Mesodermal cell (in vitro differentiated cells): ENCODE measurements around the gene CIB1.
"Not testable (repeated sequence)": the region's sequence is repeated elsewhere in the genome, so short reads cannot be mapped to it uniquely, and the experiment has no call there.

Source experiments
- H3K27ac ChIP-seq: 2 replicates; pipeline ENCODE4 v1.7.0; 2013; ENCODE audit warnings: mild to moderate bottlenecking, low read depth, low read length, moderate library complexity; ENCODE audit not compliant: severe bottlenecking
- H3K36me3 ChIP-seq: 2 replicates; pipeline ENCODE4 v1.7.1; 2013; ENCODE audit warnings: mild to moderate bottlenecking, low read length, moderate library complexity; ENCODE audit not compliant: control insufficient read depth, insufficient read depth
- H3K4me1 ChIP-seq: one replicate; pipeline ENCODE4 v1.7.1; 2013; ENCODE audit warnings: mild to moderate bottlenecking, low read length; ENCODE audit not compliant: insufficient read depth, control insufficient read depth, poor library complexity, severe bottlenecking
- H3K4me3 ChIP-seq: 2 replicates; pipeline ENCODE4 v1.7.0; 2013; ENCODE audit warnings: low read length, control low read depth, mild to moderate bottlenecking; ENCODE audit not compliant: insufficient read depth, poor library complexity, severe bottlenecking; ENCODE audit errors: extremely low read depth
- H3K9me3 ChIP-seq: 2 replicates; pipeline ENCODE4 v1.7.1; 2013; ENCODE audit warnings: mild to moderate bottlenecking, low read length, moderate library complexity; ENCODE audit not compliant: control insufficient read depth
- WGBS, 2 experiments: methylation state at CpG; one replicate each; pipeline ENCODE4 v1.1.5; 2013; ENCODE audit warnings: missing lambda C conversion rate in 2 of 2; ENCODE audit not compliant: insufficient coverage in 2 of 2; 5-methylcytosine and 5-hydroxymethylcytosine counted together

Gene CIB1

GRCh38 chr15:90264671-90265070 lies 30.9 kb upstream of the CIB1 start:
- Histone ChIP-seq H3K9me3 (no peaks in the 10 kb centered on the region), H3K36me3 (peaks cover 25% of the 10 kb centered on the region), H3K4me3 (peak overlapping the region; percentile 68), H3K4me1 (peaks cover 11% of the 10 kb centered on the region), H3K27ac (peak overlapping the region; percentile 93)
- 60 to 85% methylated on average over 4 of the region's 4 CpGs for WGBS, 2 experiments

GRCh38 chr15:90262426-90262825 lies 28.7 kb upstream of the CIB1 start:
- Histone ChIP-seq H3K4me1 (peaks cover 4% of the 10 kb centered on the region), H3K9me3 (no peaks in the 10 kb centered on the region), H3K36me3 (peaks cover 7% of the 10 kb centered on the region), H3K27ac (no peak overlapping the region), H3K4me3 (no peak overlapping the region)
- 89 to 90% methylated on average over 2 to 4 of the region's 5 CpGs for WGBS, 2 experiments

- Histone ChIP-seq H3K9me3 (no peaks in the 10 kb centered on the region), H3K4me1 (no peaks in the 10 kb centered on the region), H3K36me3 (peaks cover 1% of the 10 kb centered on the region), H3K4me3 (no peak overlapping the region), H3K27ac (no peak overlapping the region)
- 88 to 92% methylated on average over 5 of the region's 5 CpGs for WGBS, 2 experiments
Measured at GRCh38 chr15:90261811-90262210, 28.1 kb upstream of the CIB1 start.

GRCh38 chr15:90260731-90261130 lies 27.0 kb upstream of the CIB1 start:
- 100% methylated on average over 1 to 2 of the region's 6 CpGs for WGBS, 2 experiments
- H3K36me3 ChIP-seq, H3K9me3 ChIP-seq: not testable (repeated sequence)

GRCh38 chr15:90259524-90259923 lies 25.8 kb upstream of the CIB1 start:
- no peak overlapping the region for H3K27ac ChIP-seq
- WGBS, 2 experiments, result no CpG with 5 or more reads among the region's 5 CpGs
- H3K9me3 ChIP-seq, result no peaks in the 10 kb centered on the region
- H3K4me1 ChIP-seq, result no peaks in the 10 kb centered on the region
- H3K36me3 ChIP-seq, result no peaks in the 10 kb centered on the region
- H3K4me3 ChIP-seq, result no peak overlapping the region

More at GRCh38 chr15:90260731-90261130, 27.0 kb upstream of the CIB1 start:
- not testable (repeated sequence) for H3K4me1 ChIP-seq, H3K4me3 ChIP-seq, H3K27ac ChIP-seq

GRCh38 chr15:90257776-90258175 lies 24.0 kb upstream of the CIB1 start:
- Histone ChIP-seq H3K4me3 (no peak overlapping the region), H3K36me3 (no peaks in the 10 kb centered on the region), H3K4me1 (no peaks in the 10 kb centered on the region), H3K27ac (no peak overlapping the region), H3K9me3 (no peaks in the 10 kb centered on the region)
- 88 to 100% methylated on average over 3 to 7 of the region's 7 CpGs for WGBS, 2 experiments

- H3K4me3 ChIP-seq, result peak within 1 kb of the TSS; percentile 47
- WGBS, 2 experiments, result 1 to 2% methylated on average over 30 to 43 of the region's 44 CpGs
- H3K27ac ChIP-seq, result no peak within 1 kb of the TSS
- H3K9me3 ChIP-seq, result no peaks in the 10 kb centered on the region
- peaks cover 3% of the 10 kb centered on the region for H3K4me1 ChIP-seq
- no peaks in the 10 kb centered on the region for H3K36me3 ChIP-seq
Measured at GRCh38 chr15:90249203-90249863, 15.6 kb upstream of the CIB1 start, which contains the start of gene TTLL13. Gene TTLL13 (plus strand): TSS chr15:90249556. CDS start chr15:90250631, 1,075 bp downstream.

GRCh38 chr15:90248789-90249202 lies 15.1 kb upstream of the CIB1 start:
- Histone ChIP-seq H3K27ac (no peak overlapping the region), H3K9me3 (no peaks in the 10 kb centered on the region), H3K4me1 (peaks cover 3% of the 10 kb centered on the region), H3K36me3 (no peaks in the 10 kb centered on the region), H3K4me3 (peak overlapping the region; percentile 47)
- WGBS, 2 experiments, result 83 to 91% methylated on average over 5 of the region's 6 CpGs

GRCh38 chr15:90243943-90244639 lies 10.3 kb upstream of the CIB1 start:
- no peak overlapping the region for H3K4me3 ChIP-seq
- H3K27ac ChIP-seq, result no peak overlapping the region
- no peaks in the 10 kb centered on the region for H3K4me1 ChIP-seq
- no peaks in the 10 kb centered on the region for H3K9me3 ChIP-seq
- 95 to 98% methylated on average over 6 to 9 of the region's 10 CpGs for WGBS, 2 experiments
- H3K36me3 ChIP-seq, result no peaks in the 10 kb centered on the region

GRCh38 chr15:90241343-90242192 lies 7.8 kb upstream of the CIB1 start:
- H3K9me3 ChIP-seq, result no peaks in the 10 kb centered on the region
- H3K36me3 ChIP-seq, result no peaks in the 10 kb centered on the region
- H3K27ac ChIP-seq, result no peak overlapping the region
- H3K4me3 ChIP-seq, result no peak overlapping the region
- H3K4me1 ChIP-seq, result no peaks in the 10 kb centered on the region
- WGBS, 2 experiments, result 89% methylated on average over 19 to 22 of the region's 22 CpGs
